Amygdala (tissue), 56 donors: ENCODE results near the gene C1QTNF4.
A peak's percentile ranks its signal among the peaks of the same experiment; 100 is the strongest.
"Not testable (repeated sequence)": the region's sequence is repeated elsewhere in the genome, so short reads cannot be mapped to it uniquely, and the experiment has no call there.

Source experiments
- DNase-seq, 56 donors: peaks; one replicate each; lab custom pipeline; 2025; lab: John Stamatoyannopoulos, UW

C1QTNF4 gene

DNA sequence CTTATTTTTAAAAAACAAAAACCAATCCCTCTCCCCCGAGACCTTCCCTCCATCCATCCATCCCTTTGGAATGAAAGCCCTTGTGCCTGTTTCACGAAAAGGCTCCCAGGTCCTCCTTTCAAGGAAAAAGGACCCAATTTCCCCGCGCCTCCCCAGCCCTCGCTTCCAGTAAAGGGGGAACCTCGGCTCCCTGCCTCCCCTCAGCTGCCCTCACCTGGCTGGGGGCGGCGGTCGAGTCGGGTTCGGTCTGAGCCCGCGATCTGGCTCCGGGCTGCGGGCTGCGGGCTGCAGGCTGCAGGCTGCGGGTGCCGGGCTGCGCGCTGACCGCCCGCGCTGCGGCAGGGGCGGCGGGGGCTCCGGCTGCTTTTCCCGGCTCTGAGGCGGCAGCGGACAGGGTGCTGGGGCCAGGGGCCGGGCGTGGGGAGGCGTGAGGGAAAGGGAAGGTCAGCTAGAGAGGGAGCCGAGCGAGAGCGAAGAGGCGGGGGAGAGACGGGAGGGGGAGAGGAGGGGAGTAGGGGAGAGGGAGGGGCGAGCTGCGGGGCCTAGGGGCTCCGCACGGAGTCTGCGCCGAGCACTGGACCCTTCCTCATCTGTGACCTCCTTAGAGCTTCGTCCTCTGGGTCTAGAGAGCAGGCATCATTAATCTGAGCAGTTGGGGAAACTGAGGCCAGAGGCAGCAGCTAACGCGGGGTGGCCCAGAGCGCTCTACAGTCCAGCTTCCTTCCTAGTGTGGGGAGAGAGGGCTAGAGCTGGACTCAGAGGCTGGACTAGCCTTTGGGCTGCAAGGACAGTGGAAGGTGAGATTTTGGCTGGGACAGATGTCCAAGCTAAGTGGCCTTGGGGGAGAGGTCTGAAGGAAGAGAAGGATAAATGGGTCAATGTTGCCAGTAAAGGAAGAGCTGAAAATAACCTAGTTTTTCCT, at the start of gene C1QTNF4:
TSS of gene C1QTNF4 (minus strand) at position 478 of the 922 bp plus-strand sequence. CDS start 3,601 bp downstream, outside the sequence.
- no peak for DNase-seq

DNA sequence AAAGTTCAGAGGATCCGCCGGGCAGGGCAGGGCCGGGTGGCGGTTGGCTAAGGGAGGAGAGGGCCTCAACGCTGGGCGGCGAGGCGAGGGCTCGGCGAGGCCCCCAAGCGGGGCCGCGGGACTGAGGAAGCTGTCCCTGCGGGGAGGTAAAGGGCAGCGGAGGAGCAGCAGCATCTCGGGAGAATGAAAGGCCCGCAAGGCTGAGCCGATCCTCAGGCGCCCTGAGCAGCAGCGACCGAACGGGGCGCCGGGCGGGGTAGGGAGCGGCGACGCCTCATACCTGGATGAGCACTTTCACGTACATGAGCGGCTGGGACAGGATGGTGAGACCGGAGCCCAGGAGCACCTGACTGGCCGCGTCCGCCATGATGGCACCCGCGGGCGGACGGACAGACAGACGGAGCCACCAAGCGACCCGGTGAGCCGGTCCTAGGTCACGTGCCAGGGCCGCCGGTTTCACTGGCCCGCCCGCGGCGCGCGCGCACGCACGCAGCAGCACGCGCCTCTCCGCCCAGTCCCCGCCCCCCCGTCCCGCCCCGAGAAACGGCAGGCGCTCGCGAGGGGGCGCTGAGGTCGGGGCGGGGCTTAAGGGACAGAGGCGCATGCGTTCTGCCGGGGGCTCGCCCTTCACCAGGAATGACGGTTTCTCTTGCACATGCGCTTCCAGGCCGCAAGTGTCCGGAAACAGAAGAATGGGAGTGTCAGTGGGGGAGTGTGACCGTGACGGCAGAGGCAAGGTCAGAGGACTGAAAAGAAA, 48.1 kb upstream of the C1QTNF4 start, which contains the start of gene MTCH2:
TSS of gene MTCH2 (minus strand) at position 461 of the 757 bp plus-strand sequence. CDS start at position 367, 94 bp downstream.
- DNase-seq: peak; percentile 79 to 99 (median 93)

DNA sequence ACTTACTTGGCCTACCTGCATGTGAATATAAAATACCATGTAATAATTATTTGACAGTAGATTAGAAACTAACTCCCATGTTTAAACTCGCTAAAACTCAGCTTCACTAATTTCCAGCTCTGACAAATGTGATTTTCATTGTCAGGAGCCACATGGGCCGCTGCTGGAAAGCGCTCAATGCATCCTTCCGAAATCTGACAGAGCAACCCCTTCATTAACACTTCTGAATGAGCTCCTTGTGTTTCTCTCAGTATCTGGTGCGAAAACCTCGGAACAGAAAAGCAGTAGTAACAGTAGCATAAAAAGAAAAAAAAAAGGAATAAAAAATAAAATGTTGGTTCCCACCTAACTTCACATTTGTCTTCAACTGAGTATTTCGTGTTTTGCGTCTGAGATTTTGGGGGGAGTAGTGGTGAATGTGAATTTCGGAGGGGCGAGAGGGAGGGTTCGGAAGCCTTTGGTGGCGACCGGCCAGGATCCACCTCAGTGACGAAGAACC, 47.4 kb upstream of the C1QTNF4 start:
- DNase-seq: peak in 31 of 56 donors; percentile 3 to 62 (median 22)

DNA sequence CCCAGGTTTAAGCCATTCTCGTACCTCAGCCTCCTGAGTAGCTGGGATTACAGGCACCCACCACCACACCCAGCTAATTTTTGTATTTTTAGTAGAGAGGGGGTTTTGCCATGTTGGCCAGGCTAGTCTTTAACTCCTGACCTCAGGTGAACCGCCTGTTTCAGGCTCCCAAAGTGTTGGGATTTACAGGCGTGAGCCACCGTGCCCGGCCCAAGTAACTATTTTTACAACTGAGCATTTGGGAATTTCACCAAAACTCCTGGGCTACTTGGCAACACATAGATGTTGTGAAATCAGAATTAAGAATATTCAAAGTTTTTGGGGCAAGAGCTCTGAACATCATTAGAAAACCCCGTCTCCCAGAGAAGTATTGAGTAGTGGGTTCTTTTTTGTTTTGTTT, 46.3 kb upstream of the C1QTNF4 start:
- not testable (repeated sequence) for DNase-seq

DNA sequence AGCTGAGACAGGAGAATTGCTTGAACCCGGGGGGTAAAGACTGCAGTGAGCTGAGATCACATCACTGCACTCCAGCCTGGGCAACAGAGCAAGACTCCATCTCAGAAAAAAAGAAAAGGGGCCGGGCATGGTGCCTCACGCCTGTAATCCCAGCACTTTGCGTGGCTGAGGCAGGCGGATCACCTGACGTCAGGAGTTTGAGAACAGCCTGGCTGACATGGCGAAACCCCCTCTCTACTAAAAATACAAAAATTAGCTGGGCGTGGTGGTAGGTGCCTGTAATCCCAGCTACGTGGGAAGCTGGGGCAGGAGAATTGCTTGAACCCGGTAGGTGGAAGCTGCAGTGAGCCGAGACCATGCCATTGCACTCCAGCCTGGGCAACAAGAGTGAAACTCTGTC, 42.1 kb upstream of the C1QTNF4 start:
- DNase-seq: not testable (repeated sequence)

DNA sequence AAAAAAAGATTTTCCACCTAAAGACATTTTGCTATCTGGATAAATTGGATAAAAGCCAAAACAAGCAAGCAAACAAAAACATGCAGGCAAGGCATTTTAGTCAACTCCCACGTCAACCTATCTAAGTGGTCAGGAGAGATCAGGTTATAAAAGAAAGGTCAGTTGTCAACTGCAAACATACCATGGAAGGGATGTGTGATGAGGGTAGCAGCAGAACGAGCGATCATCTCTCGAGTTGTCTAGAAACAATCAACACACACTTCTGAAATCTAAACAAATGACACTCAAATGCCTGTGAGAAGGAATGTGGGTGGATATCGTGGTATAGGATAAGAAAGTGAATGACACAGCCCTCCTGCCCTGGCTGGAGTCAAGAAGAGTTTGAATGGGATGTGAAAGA, 37.3 kb upstream of the C1QTNF4 start:
- DNase-seq: no peak

DNA sequence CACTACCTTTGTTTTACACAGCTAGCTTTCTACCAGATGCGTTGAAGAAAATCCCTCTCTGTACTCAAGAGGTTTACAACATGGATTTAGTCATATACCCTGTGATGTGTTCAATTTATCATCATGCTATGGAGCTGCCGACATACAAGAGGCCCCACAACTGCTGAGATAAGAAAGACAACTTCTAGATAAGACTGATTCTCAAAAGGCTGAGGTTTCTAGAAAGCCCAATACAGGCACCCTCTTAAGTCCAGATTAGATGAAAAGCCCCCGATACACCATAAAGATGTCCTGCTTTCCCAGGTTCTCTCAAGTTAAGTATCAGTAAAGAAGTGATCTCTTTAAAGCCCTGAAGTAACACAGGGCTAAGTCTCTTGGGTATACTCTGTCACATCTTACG, 33.8 kb upstream of the C1QTNF4 start:
- no peak for DNase-seq

DNA sequence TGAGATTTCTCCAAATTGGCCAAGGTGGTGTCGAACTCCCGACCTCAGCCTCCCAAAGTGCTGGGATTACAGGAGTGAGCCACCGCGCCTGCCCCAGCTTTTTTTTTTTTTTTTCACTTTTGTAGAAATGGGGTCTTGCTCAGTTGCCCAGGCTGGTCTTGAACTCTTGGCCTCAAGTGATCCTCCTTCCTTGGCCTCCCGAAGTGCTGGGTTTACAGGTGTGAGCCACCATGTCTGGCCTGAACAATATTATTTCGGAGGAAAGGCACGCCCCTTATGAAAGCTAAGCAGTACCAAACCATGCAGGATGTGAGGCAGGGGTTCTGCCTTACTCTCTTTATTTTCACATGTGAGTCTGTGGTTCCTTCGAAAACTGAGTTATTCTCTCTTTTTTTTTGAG, 32.0 kb upstream of the C1QTNF4 start:
- DNase-seq: no peak

DNA sequence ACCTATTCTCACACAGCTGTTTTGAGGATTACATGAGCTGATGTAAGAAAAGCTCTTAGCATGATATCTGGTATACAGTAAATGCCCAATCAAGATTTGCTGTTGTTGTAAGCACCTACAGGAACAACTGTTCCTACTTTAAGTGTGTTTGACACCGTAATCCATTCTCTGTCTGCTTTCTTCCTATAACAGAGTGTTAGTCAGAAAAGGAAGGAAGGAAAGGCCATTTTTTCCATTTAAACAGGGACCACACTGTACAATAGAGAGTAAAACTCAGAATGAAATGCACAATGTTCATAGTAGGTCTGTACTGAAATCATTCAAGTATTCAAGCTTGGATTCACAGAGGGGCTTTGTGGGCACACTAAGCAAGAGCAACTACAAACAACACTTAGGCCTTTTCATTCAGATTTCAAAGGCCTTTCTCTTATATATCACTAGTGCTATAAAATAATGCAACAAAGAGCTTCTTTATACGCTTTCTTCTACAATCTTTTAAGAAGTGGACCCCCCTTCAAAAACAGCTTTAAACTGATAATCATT, 26.7 kb upstream of the C1QTNF4 start:
- no peak for DNase-seq

DNA sequence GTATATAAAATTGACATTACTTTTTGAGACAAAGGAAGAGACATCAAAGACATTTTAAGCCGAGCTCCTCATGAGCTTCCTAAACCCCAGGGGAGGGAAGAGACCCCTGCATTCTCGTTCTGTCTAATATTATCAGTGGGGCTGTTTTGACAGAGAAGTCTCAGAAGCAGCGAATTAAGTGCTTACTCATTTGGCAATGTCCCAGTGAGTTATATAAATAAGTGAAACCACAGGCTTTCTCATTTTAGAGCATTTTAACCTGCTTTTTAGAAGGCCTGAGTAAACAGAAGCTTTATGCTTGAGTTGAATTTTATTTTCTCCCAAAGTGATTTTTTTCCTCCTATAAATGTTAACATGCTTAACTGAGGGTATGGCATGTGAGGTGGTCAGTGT, 23.2 kb upstream of the C1QTNF4 start:
- no peak for DNase-seq

DNA sequence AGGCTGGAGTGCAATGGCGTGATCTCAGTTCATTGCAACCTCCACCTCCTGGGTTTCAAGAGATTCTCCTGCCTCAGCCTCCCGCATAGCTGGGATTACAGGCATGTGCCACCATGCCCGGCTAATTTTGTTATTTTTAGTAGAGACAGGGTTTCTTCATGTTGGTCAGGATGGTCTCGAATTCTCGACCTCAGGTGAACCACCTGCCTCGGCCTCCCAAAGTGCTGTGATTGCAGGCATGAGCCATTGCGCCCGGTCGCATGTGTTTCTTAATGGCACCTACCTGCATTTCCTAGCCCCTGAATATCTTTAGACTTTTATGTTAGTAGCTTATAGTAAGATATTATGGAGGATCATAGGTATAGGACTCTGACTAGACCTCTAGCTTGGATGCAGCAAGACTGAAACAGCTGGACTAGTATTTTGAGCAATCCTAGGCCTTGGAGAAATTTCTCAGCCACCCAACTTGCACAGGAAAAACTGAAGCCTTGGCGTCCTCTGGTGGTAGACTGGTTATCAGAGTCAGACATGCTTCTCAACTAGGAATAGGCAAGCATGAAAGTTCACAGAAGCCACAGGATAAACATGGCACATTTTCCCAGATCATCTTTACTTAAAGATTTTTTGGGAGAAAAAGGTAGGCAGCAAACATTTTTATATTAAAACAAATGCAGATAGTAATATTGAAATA, 22.7 kb upstream of the C1QTNF4 start:
- peak in 19 of 56 donors; percentile 19 to 76 (median 37) for DNase-seq

DNA sequence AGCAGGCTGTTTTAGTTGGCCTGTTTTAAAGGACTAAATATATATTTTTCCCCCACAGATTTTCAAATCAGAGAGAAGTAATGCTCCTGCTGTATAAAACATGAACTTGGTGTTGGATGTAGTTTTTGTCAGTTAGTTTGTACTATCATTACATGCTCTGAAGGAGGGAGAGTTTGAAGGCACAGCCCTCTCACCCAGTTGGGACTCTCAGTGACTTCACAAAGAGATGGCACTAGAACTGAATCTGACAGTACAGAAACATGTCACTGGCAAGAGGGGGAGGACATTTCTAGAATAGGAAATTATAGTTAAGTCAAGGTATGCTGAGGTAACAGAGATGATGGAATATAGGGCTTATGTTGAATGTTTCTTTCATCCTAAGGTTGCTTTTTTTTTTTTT, 21.0 kb upstream of the C1QTNF4 start:
- no peak for DNase-seq

DNA sequence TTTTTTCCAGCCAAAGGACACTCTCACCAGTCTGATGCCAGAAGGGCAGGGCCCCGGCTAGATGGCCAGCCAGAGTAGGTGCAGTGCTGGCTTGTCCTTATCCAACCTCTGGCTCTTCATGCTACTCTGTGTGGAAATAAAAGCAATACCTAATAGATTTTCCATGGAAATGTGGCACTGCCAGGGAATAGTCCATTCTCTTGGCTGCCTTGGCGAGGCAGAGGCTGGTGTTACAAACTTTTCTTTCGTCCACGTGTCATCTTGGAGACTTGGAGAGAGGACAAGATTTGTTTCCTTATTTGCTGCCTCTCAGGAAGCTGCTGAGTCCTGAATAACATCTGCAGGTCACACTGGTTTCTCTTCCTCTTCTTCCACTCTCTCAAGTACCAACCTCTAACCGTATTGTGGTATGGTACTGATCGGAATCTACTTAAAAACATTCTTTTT, 17.2 kb upstream of the C1QTNF4 start:
- peak in 4 of 56 donors; percentile 25 to 47 (median 35) for DNase-seq

DNA sequence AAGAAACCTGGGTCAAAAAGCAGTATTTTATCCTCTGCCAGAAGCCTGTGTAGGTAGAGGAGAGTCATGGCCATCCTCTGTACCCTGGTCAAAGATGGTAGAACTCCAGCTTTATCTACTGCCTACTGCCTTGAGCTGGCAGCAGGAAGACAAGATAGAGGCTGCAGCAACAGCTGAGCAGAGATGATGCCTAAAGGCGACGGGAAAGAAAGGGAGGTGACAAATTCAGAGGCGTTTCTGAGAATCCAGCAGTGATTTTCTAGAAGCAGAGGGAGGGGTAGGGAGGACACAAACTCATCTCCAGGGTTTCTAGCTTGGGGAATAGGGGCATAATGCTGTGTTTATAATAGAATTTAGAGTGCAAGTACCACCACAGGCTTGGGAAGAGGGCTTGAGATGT, 15.5 kb upstream of the C1QTNF4 start:
- no peak for DNase-seq

DNA sequence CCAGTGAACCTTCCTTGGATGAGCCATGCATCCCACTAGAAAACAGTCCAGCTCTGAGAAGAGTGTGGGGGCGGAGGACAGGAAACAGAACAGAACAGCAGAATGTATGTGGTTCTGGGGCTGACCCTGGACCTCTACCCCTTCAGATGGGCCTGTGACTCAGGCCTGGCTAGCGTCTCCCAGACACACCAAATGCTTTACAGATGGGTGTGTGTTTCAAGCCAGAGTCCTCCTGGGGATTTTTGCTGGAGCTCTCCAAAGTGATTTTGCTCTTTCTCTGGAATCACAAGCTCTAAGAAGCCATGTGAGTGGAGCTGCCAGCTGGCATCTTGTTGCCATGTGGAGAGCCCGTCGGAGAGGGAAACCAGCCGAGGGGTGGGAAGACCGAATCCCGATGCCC, 13.2 kb upstream of the C1QTNF4 start:
- peak in 6 of 56 donors; percentile 29 to 47 (median 38) for DNase-seq

DNA sequence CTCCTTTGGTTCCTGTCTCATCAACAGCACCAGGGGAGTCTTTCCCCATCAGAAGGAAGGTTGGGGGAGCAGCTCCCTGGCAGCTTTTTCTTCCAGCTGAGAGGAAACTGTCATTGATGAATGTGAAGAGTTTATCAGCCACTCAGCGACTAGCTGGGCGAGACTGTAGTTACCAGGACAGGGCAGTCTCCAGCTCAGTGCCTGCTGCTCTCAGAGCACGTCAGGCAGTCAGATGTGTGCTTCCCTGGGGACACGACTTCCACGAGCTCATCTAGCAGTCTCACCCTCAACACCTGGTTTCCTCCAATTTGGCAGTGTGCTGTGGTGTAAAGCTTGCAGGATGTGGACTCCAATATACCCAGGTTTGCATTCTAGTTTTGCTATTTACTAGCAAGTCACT, 12.5 kb upstream of the C1QTNF4 start:
- DNase-seq: no peak

DNA sequence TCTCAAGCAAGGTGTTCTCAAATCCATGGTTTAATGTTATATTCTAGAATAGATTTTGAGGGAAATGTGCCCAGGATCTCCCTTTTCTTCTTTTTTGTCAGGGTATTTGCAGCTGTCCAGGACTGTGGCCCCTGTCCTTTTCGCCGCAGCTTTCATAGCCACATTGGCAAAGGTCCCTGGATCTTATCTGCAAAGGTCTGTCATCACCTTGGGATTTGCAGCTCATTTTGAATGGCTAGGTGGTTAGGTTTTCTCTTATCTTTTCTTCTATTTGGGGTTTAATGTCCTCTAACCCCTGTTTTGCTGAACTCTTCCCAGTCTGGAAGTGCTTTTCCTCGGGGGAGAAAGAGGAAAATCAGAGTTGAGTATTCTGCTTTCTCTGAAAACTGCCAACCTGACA, 11.7 kb upstream of the C1QTNF4 start:
- no peak for DNase-seq

DNA sequence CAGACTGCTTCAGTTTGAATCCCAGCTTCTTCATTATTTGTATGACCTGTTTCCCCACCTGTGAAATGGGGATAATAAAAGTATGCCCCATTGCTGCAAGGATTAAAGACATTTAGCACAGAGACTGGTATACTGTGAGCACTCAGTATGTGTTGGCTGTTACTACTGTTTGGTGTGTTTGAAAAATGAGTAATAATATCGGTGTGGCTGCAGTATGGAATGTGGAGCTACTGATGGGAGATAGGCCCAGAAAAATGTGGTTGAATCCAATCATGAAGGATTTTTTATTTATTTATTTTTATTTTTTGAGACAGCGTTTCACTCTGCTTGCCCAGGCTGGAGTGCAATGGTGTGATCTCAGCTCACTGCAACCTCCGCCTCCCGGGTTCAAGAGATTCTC, 9.1 kb upstream of the C1QTNF4 start:
- no peak for DNase-seq

DNA sequence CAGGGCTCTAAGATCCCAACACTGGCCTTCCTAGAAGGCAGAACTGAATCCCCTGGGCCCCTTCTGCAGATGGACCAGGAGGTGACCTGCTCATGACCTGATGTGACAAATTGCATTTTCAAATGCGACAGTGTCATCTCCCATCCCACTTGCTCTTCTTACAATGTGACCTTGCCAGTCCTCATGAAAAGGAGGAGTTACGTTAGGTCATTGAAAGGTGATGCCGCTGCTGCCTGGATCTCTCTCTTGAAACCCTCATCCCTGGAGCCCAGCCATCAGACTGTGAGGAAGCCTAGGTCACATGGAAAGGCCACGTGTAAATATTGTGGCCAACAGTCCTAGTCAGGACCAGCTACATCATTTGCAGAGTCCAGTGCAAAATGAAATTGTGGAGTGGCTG, 5.7 kb upstream of the C1QTNF4 start:
- no peak for DNase-seq

DNA sequence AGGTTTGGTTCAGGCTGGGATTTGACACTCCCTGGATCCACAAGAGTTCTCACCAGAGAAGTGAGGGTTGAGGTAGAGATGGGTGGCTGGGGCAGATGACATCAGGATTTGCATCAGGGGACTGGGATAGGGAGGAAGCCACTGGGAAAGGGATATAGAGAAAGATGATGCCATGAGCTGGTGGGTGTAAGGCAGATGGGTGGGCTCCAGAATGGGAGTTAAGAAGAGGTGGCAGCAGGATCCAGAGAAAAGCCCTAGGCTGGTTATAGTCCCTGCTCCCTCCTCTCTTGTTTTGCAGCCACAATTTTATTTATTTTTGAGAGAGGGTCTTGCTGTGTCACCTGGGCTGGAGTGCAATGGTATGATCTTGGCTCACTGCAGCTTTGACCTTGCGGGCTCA, 1.8 kb upstream of the C1QTNF4 start:
- no peak for DNase-seq
